Measurements from ENCODE around the gene FOXL3. TPM values are rescaled to one million over a fixed set of nuclear protein-coding genes. Genes with fewer than 3 reads are reported as not detected.

Gene FOXL3
- total RNA-seq, 1 experiment from 2014 or later, result not detected

- no peak for TF ChIP-seq RAD21 (IDR thresholded peaks at IDR 0.05; ENCODE audit: low read depth)
- no peak for TF ChIP-seq FOSL1 (IDR thresholded peaks at IDR 0.05; ENCODE audit: low read depth)
- no peak for TF ChIP-seq ZNF274 (IDR thresholded peaks at IDR 0.05; ENCODE audit: low read depth, low read length)
- no peak for TF ChIP-seq ZFX (IDR thresholded peaks at IDR 0.05)
Observed at GRCh38 chr7:292826-293225, 2.9 kb downstream of the FOXL3 start (continued).

- Histone ChIP-seq H3K4me1 (ENCODE audit: control insufficient read depth in 1 of 2, insufficient read depth in 2 of 2, low read length in 2 of 2) (no peaks in the 10 kb centered on the region), H3K9ac (ENCODE audit: low read length) (no peak overlapping the region), H3K9me3 (ENCODE audit: control insufficient read depth in 1 of 2, insufficient read depth in 1 of 2, low read depth in 1 of 2, low read length in 2 of 2) (no peaks in the 10 kb centered on the region; a peak in 1 of 4 replicates), H3K79me2 (ENCODE audit: insufficient read depth, low read length) (no peaks in the 10 kb centered on the region), H4K20me1 (ENCODE audit: insufficient read depth) (no peaks in the 10 kb centered on the region), H3K27me3 (ENCODE audit: insufficient read depth, low read length) (no peaks in the 10 kb centered on the region), H3K4me3 (replicated peaks in 1 of 2; ENCODE audit: low read depth in 1 of 2, low read length in 2 of 2) (no peak overlapping the region), H3K27ac (ENCODE audit: low read depth, low read length) (no peak overlapping the region), H2AFZ (ENCODE audit: low read depth, low read length, poor library complexity, severe bottlenecking) (no peak overlapping the region), H3K36me3 (ENCODE audit: control insufficient read depth in 1 of 2, insufficient read depth in 2 of 2, low read length in 2 of 2) (no peaks in the 10 kb centered on the region), H3K4me2 (ENCODE audit: low read length) (no peak overlapping the region), H3K9me2 (ENCODE audit: insufficient read depth) (no peaks in the 10 kb centered on the region)
- ChIA-PET CTCF (no interaction called here), RAD21 (ENCODE audit: low non-redundant PET in 1 of 2, low total read pairs in 2 of 2, uncharacterized antibody in 2 of 2, unreplicated experiment in 2 of 2) (no interaction called here), POLR2A (no interaction called here)
- no TSS peak for BruUV-seq (replicated peaks)
- intact Hi-C loops (cut with micrococcal nuclease), result no loop called here
- TF ChIP-seq MAX (IDR thresholded peaks at IDR 0.05), result no peak
- no peak for TF ChIP-seq ATF3 (IDR thresholded peaks at IDR 0.05)
- TF ChIP-seq POLR2AphosphoS5 (IDR thresholded peaks at IDR 0.05; ENCODE audit: low read depth, low read length), result no peak
- TF ChIP-seq FOSL1 (IDR thresholded peaks at IDR 0.05; ENCODE audit: low read depth), result no peak
- ATAC-seq, result no peak
- DNase-seq (ENCODE audit: low read depth, low spot score), result no peak
Observed at GRCh38 chr7:293681-294439, 3.9 kb downstream of the FOXL3 start.
